GM18870 (cell line): Measurements from ENCODE around the gene TUBGCP2.
"Not testable (repeated sequence)": the region's sequence is repeated elsewhere in the genome, so short reads cannot be mapped to it uniquely, and the experiment has no call there.

Experiments used
- ATAC-seq: cut with Tn5 transposase; IDR thresholded peaks from one replicate; pipeline ENCODE4 v1.9.1; 2021; ENCODE audit warnings: moderate library complexity; ENCODE audit not compliant: unreplicated experiment

The TUBGCP2 gene

DNA sequence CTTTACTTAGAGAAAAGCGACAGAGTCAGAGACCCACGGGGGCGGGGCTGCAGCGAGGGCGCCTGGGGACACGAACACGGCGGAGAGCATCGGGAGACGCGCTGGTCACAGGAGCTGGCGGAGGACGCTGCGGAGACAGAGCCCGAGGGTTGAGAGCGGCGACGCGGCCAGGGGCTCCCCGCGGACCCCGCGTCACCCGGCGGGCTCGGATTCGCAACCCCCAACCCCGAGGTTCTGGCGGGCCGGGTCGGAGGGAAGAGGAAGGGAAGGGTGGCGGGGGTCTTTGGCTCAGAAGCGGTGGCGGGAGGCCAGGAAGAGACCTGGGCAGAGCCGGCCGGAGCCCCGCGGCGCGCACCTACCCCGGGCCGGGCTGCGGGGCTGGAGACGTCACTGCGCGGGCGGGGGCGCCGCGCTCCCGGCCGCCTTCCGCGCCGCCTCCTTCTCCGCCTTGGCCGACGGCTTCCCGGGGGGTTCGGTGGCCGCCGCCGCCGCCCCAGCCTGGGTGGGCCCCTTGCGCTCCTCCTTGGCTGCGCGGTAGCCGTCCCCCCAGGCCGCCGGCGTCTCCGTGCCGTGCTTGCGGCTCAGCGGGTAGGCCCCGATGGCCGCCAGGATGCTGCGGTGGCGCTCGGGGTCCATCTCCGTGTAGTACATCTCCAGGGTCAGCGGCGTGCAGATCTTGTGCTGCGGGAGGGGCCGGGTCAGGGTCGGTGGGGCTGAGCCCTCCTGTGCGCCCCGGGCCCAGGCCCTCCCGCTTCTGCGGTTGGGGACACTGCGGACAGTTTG, 17.0 kb upstream of the TUBGCP2 start:
- no peak for ATAC-seq

DNA sequence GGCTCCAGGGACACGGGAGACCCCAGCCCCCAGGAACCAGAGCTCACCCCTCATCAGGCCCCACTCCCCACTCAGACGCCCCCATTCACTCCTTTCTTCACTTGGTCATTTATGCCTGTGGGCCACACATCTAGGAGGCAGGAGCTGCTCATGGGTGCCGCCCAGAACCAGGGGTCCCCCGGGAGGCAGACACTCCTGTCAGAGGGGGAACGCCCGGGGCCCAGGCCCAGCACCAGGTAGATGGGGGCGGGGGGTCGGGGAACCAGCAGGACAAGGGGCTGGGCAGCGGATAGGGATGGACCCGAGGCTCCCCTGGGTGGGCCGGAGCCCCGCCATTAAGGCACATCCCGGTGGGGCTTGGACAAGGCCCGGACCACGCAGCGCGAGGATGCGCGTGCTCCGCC, 16.2 kb upstream of the TUBGCP2 start:
- no peak for ATAC-seq

DNA sequence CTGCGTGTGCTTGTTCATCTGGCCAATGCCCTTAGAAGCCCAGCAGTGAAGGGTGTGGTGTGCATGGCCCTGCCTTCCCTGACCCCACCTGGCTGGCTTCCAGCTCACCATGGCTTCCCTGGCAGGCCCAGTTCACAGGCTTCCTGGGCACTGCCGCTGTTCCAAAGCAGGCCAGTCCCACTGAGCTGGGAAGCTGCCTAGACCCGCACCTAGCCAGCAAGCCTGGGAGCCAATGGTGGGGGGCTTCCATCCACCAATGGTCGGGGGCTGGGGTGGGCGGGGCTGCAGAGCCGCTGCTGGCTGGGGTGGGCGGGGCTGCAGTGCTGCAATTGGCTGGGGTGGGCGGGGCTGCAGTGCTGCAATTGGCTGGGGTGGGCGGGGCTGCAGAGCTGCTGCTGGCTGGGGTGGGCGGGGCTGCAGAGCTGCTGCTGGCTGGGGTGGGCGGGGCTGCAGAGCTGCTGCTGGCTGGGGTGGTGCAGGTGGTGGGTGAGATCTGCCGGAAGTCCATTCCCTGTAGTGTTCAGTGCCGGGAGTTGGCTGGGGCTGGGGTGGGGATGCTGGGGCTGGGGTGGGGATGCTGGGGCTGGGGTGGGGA, 15.6 kb upstream of the TUBGCP2 start:
- ATAC-seq: no peak

DNA sequence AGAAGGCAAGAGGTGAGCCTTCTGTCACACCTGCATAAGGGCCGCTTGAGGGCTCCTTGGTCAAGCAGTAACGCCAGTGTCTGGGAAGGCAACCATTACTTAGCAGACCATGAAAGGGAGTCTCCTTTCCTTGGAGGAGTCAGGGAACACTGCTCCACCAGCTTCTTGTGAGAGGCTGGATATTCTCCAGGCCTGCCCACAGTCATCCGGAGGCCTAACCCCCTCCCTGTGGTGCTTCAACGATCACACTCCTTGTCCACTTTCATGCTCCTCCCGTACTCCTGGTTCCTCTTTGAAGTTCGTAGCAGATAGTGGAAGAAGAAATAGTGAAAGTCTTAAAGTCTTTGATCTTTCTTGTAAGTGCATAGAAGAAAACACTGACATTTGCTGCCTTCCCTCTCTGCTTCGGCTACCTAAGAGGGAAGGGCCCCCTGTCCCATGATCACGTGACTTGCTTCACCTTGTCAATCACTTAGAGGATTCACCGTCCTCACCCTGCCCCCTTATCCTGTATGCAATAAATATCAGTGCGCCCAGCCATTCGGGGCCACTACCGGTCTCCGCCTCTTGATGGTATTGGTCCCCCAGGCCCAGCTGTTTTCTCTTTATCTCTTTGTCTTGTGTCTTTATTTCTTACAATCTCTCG, 13.5 kb upstream of the TUBGCP2 start:
- ATAC-seq: not testable (repeated sequence)

DNA sequence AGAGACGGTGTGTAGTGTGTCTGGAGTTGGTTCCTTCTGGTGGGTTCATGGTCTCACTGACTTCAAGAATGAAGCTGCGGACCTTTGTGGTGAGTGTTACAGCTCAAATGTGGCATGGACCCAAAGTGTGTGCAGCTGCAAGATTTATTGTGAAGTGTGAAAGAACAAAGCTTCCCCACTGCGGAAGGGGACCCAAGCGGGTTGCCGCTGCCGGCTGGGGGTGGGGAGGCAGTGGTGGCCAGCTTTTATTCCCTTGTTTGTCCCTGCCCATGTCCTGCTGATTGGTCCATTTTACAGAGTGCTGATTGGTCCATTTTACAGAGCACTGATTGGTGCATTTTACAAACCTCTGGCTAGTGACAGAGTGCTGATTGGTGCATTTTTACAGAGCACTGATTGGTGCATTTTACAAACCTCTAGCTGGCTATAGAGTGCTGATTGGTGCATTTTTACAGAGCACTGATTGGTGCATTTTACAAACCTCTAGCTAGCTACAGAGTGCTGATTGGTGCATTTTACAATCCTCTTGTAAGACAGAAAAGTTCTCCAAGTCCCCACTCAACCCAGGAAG, 12.3 kb upstream of the TUBGCP2 start:
- ATAC-seq: not testable (repeated sequence)

DNA sequence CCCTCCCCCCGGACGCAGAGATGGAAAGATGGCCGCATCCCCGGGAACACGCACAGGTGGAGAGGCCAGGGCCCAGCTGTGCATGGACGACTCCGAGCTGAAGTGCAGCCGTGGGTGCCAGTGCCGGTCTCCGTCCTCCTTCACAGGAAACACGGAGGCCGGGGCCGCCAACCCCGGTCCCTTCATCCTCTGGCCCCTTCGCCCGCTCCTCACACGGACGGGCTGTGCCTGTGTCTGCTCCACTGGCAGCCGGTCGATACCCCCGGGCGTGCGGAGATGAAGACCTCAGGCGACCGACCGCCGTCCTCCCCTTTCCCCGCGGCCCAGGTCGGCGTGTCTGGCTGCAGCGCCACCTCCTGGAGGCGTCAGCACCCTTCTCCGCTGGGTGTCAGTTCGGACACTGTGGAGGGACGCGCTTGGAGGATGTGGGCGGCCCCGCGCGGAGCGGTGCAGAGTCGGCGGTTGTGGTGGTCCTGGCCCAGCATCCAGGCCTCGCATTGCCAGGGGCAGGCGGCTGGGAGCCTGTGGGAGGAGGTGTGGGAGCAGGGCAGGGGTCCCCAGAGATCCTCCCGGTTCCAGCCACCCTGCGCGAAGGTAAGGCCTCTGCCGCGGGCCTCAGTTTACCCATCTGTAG, 9.9 kb upstream of the TUBGCP2 start:
- ATAC-seq: no peak

DNA sequence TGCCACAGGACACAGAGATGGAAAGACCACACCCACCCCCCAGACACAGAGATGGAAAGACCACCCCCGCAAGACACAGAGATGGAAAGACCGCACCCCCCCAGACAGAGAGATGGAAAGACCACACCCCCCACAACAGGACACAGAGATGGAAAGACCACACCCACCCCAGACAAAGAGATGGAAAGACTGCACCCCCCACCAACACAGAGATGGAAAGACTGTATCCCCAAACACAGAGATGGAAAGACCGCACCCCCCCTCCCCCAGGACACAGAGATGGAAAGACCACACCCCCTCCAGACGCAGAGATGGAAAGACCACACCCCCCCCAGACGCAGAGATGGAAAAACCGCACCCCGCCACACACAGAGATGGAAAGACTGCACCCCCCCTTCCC, 8.1 kb upstream of the TUBGCP2 start:
- ATAC-seq: no peak

DNA sequence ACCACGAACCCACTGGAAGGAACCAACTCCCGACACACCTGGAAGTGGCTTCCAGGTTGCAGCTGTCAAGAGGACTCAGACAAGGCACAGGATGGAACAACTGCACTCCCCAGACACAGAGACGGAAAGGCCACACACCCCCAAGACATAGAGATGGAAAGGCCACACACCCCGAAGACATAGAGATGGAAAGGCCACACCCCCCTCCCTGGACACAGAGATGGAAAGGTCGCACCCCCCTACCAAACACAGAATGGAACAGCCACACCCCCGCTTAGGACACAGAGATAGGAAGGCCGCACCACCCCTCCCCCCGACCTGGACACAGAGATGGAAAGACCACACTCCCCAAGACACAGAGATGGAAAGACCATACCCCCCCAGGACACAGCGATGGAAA, 7.6 kb upstream of the TUBGCP2 start:
- ATAC-seq: no peak

DNA sequence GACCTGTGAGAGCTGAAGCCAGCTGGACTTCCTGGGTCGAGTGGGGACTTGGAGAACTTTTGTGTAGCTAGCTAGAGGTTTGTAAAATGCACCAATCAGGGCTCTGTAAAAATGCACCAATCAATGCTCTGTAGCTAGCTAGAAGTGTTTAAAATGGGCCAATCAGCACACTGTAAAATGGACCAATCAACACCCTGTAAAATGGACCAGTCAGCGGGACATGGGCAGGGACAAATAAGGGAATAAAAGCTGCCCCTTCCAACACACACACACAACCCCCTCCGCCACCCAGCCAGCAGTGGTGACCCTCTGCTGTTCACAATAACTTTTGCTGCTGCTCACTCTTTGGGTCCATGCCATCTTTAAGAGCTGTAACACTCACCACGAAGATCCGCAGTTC, 7.2 kb upstream of the TUBGCP2 start:
- no peak for ATAC-seq

DNA sequence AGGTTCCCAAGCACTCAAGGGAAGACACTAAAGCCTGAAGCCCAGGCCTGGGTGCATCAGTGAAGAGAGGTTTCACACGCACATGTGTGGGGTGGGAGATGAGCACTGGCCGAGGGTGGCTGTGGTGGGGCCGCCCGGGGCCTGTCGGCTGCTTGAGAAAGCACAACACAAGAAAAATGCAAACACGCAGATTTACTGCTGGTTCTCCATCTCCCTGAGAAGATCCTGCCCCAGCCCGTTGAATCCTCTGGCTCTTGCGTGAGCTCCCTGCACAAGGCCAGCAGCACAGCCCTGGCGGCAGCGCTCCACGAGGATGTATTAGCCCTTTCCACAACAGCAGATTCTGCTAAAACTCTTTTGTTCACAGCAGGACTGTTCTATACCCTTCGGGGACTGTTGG, 6.2 kb upstream of the TUBGCP2 start:
- ATAC-seq: no peak

DNA sequence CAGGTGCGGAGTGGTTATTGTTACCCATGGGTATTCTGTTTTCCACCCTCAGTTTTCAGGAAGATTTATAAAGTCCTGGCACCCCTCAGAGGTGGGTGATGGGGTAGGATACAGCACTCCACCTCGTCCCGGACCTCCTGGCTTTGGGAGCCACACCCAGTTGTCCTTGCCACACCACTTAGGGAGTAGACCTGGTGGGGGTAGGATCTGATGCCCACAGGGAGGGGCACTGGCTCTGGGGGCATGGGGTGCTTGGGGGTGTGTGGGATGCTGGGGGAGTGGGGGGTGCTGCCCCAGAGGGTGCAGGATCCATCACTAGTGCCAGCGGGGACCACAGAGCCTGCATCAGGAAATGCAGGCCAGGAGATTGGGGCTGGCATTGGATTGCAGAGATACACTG, 4.5 kb upstream of the TUBGCP2 start:
- no peak for ATAC-seq

DNA sequence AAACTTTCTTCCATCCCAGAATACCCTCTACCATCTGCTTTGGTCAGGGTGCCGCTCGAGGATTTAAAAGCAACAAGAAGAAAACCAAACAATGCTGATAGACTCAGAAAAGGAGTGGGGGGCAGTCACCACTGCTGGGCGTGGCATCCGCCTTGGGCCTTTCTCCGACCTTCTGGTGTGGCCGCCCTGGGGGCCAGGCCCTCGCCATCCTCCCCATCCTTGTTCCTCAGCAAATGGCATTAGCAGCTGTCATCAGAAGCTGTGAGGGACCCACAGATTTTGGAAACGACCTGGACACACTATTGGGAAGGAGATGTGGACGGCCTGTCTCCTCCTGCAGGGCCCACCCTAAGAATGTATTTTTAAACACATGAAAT, 4.1 kb upstream of the TUBGCP2 start:
- no peak for ATAC-seq

DNA sequence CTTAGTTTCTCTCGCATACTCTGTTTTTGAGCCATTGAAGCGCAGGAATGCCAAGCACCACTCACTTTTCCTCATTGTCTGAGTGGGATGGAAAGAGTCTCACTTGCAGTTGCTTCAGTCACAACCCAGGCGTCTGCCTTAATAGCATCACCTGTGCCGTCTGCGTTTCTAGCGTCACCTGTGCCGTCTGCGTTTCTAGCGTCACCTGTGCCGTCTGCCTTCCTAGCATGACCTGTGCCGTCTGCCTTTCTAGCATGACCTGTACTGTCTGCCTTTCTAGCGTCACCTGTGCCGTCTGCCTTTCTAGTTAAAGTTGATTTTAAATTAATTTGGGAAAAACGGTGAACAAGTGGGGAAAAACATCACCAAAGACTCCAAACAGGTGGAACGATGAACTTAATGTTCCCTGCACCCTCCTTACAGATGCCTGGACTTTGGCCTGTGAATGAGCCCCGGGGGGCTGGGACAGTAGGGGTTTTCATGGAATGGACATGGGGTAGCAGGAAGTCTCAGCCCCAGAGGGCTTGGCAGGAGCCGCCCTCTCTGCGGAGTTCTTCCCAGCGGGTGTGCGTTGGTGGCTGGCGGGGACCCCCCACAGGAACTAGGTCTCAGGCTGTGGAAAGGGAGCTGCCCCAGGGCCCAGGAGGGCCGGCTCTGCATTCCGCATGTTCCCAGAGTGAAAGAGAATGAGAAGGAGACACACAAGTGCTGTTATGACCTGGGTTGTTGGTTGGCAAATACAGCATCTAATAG, 3.5 kb upstream of the TUBGCP2 start:
- no peak for ATAC-seq

DNA sequence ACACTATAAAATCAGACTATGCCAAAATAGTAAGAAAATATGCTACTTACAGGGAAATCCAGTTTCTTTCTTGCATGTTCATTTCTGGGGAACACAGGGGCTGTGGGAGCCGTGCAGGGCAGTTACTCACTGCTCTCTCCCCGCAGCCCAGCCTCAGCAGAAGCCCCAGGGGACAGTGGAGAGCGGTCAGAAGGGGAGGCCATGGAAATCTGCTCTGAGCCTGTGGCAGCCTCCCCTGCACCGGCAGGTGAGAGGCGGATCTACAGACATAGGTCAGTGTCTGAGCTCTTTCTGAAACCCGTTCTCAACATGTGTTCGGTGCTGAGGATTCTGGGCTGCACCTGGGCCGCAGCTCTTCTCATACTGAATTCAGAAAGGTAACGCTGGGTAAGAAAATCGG, 2.9 kb upstream of the TUBGCP2 start:
- no peak for ATAC-seq

DNA sequence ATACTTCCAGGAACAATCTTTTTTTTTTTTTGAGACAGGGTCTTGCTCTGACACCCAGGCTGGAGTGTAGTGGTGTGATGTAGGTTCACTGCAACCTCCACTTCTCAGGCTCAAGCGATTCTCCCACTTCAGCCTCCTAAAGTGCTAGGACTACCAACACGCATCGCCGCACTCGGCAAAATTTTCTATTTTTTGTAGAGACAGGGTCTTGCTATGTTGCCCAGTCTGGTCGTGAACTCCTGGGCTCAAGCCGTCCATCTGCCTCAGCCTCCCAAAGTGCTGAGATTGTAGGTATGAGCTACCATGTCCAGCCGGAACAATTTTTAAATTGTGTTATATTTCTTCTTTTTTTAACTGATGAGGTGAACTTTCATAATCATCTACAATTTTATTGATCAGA, 2.1 kb upstream of the TUBGCP2 start:
- ATAC-seq: no peak

DNA sequence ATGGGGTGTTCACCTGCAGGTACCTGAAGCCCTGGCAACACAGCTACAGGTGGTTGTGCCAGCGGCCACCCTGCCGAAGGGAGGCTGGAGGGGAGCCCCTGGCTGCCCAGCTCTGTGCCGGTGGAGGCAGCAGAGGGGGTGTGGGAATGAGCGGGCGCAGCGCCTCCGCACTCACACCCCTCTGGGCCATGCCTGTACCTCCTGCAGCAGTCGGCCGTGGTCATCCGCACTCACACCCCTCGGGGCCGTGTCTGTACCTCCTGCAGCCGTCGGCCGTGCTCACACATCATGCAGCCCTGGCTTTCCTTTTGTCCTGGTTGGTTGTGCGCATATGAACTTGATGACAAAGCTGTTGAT, 1.7 kb upstream of the TUBGCP2 start:
- ATAC-seq: no peak

DNA sequence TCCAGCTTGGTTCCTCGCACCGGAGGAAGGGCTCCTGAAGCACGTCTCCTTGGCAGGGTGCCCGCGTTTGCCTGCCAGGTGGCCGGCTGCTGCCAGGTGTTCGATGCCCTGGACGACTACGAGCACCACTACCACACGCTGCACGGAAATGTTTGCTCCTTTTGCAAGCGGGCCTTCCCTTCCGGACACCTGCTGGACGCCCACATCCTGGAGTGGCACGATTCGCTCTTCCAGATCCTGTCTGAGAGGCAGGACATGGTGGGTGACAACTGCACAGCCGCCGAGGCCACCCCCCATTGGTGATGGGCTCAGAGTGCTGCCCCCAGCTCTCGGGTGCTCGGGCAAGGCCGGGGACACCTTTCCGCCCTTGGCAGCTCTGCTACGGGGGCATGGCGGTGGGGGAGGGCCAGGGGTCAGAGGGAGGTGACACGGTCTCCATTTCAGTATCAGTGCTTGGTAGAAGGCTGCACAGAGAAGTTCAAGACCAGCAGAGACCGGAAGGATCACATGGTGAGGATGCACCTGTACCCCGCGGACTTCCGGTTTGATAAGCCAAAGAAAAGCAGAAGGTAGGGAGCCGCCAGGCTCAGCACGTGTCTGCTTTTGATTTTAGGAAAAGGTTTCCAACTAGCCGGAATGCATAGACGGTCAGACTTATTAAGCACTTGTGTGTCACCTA, 1.2 kb upstream of the TUBGCP2 start:
- ATAC-seq: no peak

DNA sequence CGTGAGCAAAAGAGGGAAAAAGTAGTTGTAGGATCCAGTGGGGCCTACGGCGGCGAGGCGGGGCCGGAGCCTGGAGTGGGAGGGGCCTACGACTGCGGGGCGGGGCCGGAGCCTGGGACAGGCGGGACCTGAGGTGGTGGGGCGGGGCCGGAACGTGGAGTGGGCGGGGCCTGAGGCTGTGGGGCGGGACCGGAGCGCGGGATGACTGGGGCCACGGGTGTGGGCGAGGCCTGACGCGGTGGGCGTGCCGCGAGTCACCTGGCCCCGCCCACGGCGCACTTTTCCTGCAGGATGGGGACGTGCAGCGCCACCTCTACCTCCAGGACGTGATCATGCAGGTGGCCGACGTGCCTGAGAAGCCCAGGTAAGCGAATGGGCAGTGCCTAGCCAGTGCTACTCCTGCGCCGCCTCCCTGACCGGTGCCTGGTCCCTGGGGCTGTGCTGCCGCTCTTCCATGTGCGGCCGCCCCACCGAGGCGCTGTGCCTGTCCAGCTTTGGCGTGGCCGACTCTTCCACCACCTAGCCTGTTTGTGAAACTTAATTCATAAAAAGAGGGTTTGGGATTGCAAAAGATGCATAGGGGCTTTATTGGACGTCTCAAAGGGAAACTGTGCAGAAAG, 538 bp upstream of the TUBGCP2 start:
- ATAC-seq: peak; percentile 79

DNA sequence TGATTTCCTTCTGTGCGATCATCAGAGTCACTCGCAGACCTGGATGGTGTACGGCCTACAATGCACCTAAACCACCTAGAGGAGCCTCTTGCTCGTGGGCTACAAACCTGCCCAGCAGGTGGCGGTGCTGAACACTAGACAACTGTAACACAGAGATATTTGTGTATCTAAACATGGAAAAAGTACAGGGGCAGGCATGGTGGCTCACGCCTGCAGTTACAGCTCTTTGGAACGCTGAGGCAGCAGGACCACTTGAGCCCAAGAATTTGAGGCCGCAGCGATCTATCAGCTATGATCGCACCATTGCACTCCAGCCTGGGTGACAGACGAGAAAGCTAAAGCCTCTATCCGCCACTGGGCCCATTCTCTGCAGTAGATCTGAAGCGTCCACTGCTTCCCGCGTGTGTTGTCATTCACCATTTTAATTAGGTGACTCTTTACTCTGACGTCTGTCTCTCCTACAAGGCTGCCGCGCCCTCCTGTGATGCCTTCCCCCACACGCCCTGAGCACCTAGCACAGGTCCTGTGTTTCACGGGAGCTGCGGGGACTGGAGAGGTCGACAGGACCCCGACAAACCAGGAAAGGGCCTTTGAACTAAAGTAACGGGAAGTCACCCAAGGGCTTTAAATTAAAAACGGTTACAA, 774 bp downstream of the TUBGCP2 start:
- ATAC-seq: peak; percentile 42
